Right lobe of liver (tissue), 6 donors: ENCODE results near the gene SYNJ2. TPM values are rescaled to one million over a fixed set of nuclear protein-coding genes. Genes with fewer than 3 reads are reported as not detected.

Experiments
- ATAC-seq, 4 donors: fragments of 200-7000 bp; cut with Tn5 transposase; one replicate each; pipeline ENCODE4 v1.9.1; 2020; ENCODE audit warnings: mild to moderate bottlenecking in 4 of 4, moderate library complexity in 4 of 4
- DNase-seq, 3 donors: peaks; one replicate each; pipeline ENCODE4 v3.0.0-alpha.2; 2020
- H3K27ac ChIP-seq, 3 donors: fragments of 200-600 bp; one replicate each; pipeline ENCODE4 v1.8.0; 2022
- H3K27me3 ChIP-seq, 2 donors: fragments of 200-600 bp; one replicate each; pipeline ENCODE4 v1.8.0; 2022
- H3K36me3 ChIP-seq, 4 donors: fragments of 200-600 bp; sonication (generic) in 1 of 4; one replicate each; pipeline versions ENCODE4 v1.5.1 to v1.8.0; 2017 to 2022; ENCODE audit warnings: control low read depth in 1 of 4
- H3K4me1 ChIP-seq, 4 donors: fragments of 200-600 bp; sonication (generic) in 1 of 4; one replicate each; pipeline versions ENCODE4 v1.5.1 to v1.8.0; 2017 to 2022; ENCODE audit warnings: control low read depth in 1 of 4
- H3K4me3 ChIP-seq, 3 donors: fragments of 200-600 bp; one replicate each; pipeline ENCODE4 v1.8.0; 2022
- H3K9me3 ChIP-seq, 4 donors: fragments of 200-600 bp; sonication (generic) in 1 of 4; one replicate each; pipeline versions ENCODE4 v1.5.1 to v1.8.0; 2017 to 2022; ENCODE audit warnings: control low read depth in 1 of 4
- CTCF ChIP-seq, 4 donors: fragments of 200-600 bp in 3 of 4; fragments of 450-650 bp in 1 of 4; IDR thresholded peaks; one replicate each; pipeline versions ENCODE4 v1.5.1 to v1.8.0; 2016 to 2022; ENCODE audit warnings: antibody characterized with exemption in 4 of 4, mild to moderate bottlenecking in 2 of 4
- POLR2A ChIP-seq: fragments of 450-650 bp; IDR thresholded peaks from one replicate; pipeline ENCODE4 v1.6.1; 2017; ENCODE audit warnings: antibody characterized with exemption, mild to moderate bottlenecking
- WGBS: methylation state at CpG from one replicate; pipeline ENCODE4 v1.1.6; 2018; ENCODE audit warnings: low coverage, low lambda C conversion rate; ENCODE audit not compliant: insufficient coverage; ENCODE audit errors: missing lambda C conversion rate; 5-methylcytosine and 5-hydroxymethylcytosine counted together
- intact Hi-C, 2 donors: fragments of 100-400 bp; cut with DNase I; formaldehyde crosslinking; loops; one replicate each; pipeline versions ENCODE4 v1.11.2 to v1.14.1; 2022
- total RNA-seq, 6 experiments: library from RNA; depleted of rRNA in 2 of 6; stranded (reverse); fragments of >200 nt in 2 of 6; fragmentation: NEBNext Ultra II Directional in 3 of 6; extraction: Animal tissue kit (Norgen Biotek cat#: 25700) in 3 of 6; gene quantifications; one replicate each; pipeline versions ENCODE4 v1.1.0 to v1.2.4, GENCODE V29; 2016 to 2023
- donor health status: DM: no; HTN: yes; CAD: no.
- donor health status: DM: no; HTN: no; CAD: no.
- donor health status: DM: no; HTN: no; CAD: no.
- donor health status: DM: no; HTN: yes; CAD: no.
- donor health status: DM: no; HTN: yes; CAD: no.

SYNJ2 gene
- total RNA-seq, 6 experiments from 2014 or later: 3.2 to 7.4 (median 4.2) TPM

GRCh38 chr6:157994125-157994795 lies 12.6 kb downstream of the SYNJ2 start:
- H3K4me1 ChIP-seq: peaks cover 0 to 42% (median 21%) of the 10 kb centered on the region in 4 donors
- no peaks in the 10 kb centered on the region for H3K36me3 ChIP-seq
- TF ChIP-seq POLR2A: no peak
- TF ChIP-seq CTCF (IDR thresholded peaks at IDR 0.05): no peak
- H3K9me3 ChIP-seq: no peaks in the 10 kb centered on the region
- no peak overlapping the region for H3K27ac ChIP-seq
- no peak overlapping the region for H3K4me3 ChIP-seq
- ATAC-seq (peak; percentile 48 to 68 (median 52)), DNase-seq (no peak)
- H3K27me3 ChIP-seq: no peaks in the 10 kb centered on the region
- intact Hi-C loops: no loop called here
- WGBS: 69% methylated on average over 7 of the region's 7 CpGs

GRCh38 chr6:157995458-157995857 lies 13.8 kb downstream of the SYNJ2 start:
- Histone ChIP-seq H3K9me3 (no peaks in the 10 kb centered on the region), H3K4me3 (no peak overlapping the region), H3K27ac (no peak overlapping the region), H3K27me3 (no peaks in the 10 kb centered on the region), H3K36me3 (no peaks in the 10 kb centered on the region), H3K4me1 (peaks cover 0 to 37% (median 17%) of the 10 kb centered on the region in 4 donors)
- TF ChIP-seq CTCF (IDR thresholded peaks at IDR 0.05): no peak
- no peak for TF ChIP-seq POLR2A
- WGBS: 71% methylated on average over 8 of the region's 12 CpGs
- ATAC-seq: no peak
- peak in 1 of 3 donors; percentile 8 for DNase-seq
- intact Hi-C loops: no loop called here

GRCh38 chr6:157996201-157996712 lies 14.6 kb downstream of the SYNJ2 start:
- peaks cover 0 to 34% (median 17%) of the 10 kb centered on the region in 4 donors for H3K4me1 ChIP-seq
- 88% methylated on average over 6 of the region's 7 CpGs for WGBS
- no peaks in the 10 kb centered on the region for H3K9me3 ChIP-seq
- ATAC-seq (no peak), DNase-seq (peak in 1 of 3 donors; percentile 10)
- H3K27me3 ChIP-seq: no peaks in the 10 kb centered on the region
- intact Hi-C loops: no loop called here
- H3K4me3 ChIP-seq: no peak overlapping the region
- H3K36me3 ChIP-seq: no peaks in the 10 kb centered on the region
- TF ChIP-seq CTCF (IDR thresholded peaks at IDR 0.05): no peak
- TF ChIP-seq POLR2A: no peak
- H3K27ac ChIP-seq: no peak overlapping the region

GRCh38 chr6:157996918-157997702 lies 15.4 kb downstream of the SYNJ2 start:
- no peak for DNase-seq
- intact Hi-C loops: no loop called here
- WGBS: 89% methylated on average over 9 of the region's 15 CpGs

More at GRCh38 chr6:157996918-157997702, 15.4 kb downstream of the SYNJ2 start:
- Histone ChIP-seq H3K36me3 (no peaks in the 10 kb centered on the region), H3K27me3 (no peaks in the 10 kb centered on the region), H3K9me3 (no peaks in the 10 kb centered on the region), H3K4me1 (peaks cover 0 to 34% (median 17%) of the 10 kb centered on the region in 4 donors), H3K4me3 (no peak overlapping the region), H3K27ac (no peak overlapping the region)
- no peak for ATAC-seq
- TF ChIP-seq POLR2A: no peak
- no peak for TF ChIP-seq CTCF (IDR thresholded peaks at IDR 0.05)
